HG03097 (cell line): Measurements from ENCODE around the gene YEATS4.

Experiments
- ATAC-seq: cut with Tn5 transposase; IDR thresholded peaks from one replicate; pipeline ENCODE4 v1.9.1; 2021; ENCODE audit not compliant: unreplicated experiment, low FRiP score

The YEATS4 gene

DNA sequence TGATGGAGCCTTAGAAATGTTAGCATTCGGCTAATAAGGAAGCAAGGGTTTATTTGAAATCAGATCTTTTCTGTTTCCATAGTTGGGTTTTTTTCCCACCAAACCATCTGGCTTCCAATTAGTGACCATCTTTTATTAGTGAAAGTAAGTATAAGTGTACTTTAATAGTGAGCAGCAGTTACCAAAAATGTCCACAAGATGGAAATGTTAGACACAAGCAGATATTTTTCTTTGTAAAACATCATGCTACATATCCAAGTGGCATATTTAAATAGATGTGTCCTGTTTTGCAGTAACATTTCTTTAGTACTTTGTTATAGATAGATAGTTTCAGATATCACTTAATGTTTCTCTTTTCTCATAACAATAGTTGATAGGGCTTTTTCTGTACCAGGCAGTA is 28.8 kb downstream of the YEATS4 start:
- ATAC-seq = no peak

GRCh38 chr12:69389831-69390230 is 30.3 kb downstream of the YEATS4 start:
- ATAC-seq = no peak

- ATAC-seq = no peak
These were observed 32.8 kb downstream of the YEATS4 start for GRCh38 chr12:69392179-69392928.

DNA sequence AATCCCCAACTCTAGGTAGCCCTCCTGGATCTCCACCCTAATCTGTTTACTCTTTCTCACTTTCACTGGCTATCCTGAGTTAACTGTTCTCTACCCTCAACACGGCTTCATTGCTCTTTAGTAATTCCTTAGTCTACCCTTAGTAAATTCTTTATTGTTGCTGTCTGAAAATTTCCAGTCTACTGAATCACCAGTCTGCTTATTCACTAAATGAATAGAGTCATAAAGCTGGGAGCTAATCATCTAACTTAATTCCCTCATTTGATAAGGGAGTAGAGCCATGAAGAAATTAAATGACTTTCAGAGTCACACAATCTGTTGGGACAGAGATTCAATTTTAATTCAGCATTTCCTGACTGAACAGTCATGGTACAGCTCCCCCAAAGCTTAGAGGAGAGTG is 36.5 kb downstream of the YEATS4 start:
- ATAC-seq = no peak

GRCh38 chr12:69396963-69397362 is 37.4 kb downstream of the YEATS4 start:
- ATAC-seq = no peak

GRCh38 chr12:69397978-69398377 is 38.4 kb downstream of the YEATS4 start:
- no peak for ATAC-seq

DNA sequence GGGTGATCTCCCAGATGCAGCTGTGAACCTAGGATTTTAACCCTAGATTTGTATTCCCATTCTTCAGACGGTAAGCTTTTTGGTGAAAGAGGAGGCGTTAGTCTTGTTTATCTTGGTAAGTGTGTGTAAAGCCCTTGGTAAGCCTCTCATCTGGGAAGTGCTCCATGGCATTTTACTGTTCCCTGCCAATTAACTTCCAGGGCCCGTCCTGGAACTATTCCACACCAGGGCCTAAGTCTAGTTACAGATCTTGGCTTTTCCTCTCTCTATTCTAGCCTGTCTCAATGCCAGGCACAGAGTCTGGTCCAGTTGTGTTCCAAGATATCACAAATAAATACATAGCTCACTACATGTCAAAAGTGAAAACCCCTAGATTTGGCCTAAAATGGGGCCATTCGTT is 42.4 kb downstream of the YEATS4 start:
- ATAC-seq = no peak

DNA sequence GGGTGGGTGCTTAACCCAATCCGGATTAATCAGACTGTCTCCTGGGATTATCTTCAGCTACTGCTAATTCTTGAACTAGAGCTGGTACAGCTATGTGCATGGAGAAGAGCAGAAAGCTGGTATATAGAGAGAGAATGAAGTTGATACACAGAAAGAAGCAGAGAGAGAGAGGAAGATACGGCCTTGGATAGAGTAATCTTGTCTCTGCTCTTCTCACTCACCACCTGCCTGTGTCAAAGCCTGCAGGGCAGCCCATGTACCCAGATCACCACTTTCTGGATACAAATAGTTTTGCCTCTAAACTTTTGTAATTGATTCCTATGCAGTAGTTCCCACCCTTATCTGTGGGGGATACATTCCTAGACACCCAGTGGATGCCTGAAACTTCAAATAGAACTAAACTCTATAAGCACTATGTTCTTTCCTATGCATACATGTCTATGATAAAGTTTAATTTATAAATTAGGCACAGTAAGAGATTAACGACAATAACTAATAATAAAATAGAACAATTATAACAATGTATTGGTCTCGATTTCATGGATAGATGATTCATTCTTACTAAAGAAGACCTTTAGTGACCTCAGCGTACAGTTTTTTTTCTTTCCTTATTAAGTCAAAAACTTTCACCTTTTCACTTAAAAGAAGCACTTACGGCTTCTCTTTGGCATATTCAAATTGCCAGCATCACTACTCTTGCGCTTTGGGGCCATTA is 45.5 kb downstream of the YEATS4 start:
- ATAC-seq = no peak

DNA sequence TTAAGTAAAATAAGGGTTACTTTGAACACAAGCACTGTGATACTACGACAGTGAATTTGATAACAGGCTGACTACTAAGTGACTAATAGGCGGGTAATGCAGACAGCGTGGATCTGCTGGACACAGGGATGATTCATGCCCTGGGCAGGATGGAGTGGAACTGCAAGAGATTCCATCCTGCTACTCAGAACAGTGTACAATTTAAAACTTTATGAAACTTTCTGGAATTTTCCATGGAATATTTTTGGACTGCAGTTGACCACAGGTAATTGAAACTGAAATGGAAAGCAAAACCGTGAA is 46.0 kb downstream of the YEATS4 start:
- no peak for ATAC-seq

GRCh38 chr12:69406217-69406616 is 46.7 kb downstream of the YEATS4 start:
- no peak for ATAC-seq

DNA sequence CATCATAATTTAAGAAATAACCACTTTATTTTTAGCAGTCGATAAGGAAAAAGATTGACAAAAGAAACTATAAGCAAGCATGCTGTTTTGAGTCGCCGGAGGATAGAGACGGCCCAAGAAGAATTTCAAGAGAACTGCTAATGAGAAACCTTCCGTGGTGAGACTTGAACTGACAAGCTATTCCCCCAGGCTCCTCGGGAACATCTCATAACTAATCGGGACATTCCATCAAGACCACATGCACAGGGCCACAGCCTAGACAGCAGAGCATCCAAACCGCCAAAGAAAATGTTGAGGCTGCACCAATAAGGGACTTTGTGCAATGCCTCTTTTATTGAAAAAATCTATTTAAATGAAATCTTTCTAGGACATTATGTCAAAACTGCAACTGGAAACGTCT is 51.0 kb downstream of the YEATS4 start:
- ATAC-seq = no peak

- ATAC-seq = no peak
These were observed 53.1 kb downstream of the YEATS4 start for GRCh38 chr12:69412655-69413054.

DNA sequence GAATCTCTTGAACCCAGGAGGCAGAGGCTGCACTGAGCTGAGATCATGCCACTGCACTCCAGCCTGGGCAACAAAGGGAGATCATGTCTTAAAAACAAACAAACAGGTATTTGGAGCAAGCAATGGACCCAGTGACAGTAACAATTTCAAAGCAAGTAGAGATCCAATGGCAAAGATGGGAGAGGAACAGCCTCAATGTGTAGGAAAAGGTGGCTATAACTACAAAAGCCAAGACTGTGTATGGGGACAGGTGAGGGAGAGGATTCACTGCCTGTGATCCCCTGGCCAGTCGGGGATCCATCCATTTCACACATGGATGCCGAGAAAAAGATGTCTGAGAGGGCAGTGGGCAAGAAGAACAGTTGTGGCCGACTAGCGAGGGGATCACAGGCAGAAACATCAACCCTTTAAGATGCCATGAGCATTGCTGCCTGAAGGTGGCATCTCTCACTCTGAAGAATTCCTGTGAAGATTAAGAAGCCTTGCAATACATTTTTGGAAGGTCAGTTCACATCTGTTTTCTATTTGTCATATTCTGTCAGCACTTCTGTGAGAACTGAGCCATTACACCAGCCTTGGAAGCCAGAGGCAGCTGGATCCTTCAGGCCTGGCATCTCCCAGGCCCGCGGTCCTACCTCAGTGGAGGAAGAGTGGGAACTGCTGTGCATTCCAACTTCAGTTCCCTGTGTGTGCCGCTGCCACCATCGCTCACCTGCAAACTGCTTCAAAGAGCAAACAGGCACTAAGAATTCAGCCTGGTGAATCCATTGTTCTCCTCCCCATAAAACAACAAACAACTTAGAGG is 56.1 kb downstream of the YEATS4 start:
- no peak for ATAC-seq

GRCh38 chr12:69417231-69417630 is 57.7 kb downstream of the YEATS4 start:
- no peak for ATAC-seq

DNA sequence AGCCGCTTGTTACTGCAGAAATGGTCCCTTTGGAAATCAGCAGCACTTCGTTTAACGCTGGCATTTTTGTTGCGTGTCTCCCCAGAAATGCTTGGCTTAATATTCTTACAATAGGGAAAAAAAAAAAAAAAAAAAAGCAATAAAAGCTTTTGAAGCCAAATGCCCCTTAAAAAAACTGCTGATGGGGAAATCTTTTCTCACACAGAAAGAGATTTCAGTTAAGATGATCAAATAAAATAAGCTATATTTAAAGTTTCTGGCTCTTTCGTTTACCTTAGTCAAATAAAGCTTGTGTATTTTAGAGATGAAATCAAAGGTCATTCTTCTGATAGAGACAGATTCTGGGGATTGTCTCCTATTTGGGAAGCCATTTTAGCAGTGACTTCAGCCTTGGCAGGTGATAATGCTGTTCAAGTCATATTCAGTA is 58.2 kb downstream of the YEATS4 start:
- ATAC-seq = no peak

GRCh38 chr12:69419701-69420100 is 60.2 kb downstream of the YEATS4 start:
- ATAC-seq = no peak

GRCh38 chr12:69421548-69421947 is 62.0 kb downstream of the YEATS4 start:
- ATAC-seq = no peak

DNA sequence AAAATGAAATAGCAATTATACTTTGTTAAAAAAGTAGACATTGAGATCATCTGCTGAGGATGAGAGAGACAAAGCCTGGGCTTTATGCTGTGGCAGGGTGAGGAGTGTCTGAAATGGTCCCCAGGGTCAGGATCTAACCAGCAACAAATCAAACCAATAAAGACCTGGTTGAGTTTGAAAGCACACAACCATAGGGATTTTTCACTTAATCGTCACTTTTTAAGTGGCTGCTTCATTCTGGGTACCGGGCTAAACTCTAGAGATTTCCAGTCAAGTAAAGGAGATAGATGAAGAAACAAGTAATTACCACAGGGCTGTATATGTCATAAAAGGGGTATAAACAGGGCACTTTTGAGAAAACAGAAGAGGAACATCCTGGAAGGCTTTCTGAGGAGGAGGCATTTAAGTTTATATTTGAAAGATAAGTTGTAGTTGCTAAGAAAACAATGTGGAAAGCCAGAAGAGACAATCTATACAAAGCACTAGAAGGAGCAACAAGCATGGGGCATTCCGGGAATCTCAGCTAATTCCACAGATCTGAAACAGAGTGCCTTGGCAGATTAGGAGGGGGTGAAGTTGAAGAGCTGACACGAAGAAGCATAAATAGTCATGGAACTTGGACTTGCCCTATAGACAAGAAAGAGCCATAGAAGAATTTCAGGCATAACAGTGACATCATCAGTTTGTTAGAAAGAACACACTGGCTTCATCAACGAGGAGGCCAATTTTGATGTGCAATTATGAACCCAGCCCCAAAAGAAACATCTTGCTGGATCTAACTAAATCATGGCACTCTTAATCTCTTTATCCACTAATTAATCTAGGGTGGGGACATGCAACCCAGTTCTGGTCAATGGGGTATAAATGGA is 63.7 kb downstream of the YEATS4 start:
- ATAC-seq = no peak

DNA sequence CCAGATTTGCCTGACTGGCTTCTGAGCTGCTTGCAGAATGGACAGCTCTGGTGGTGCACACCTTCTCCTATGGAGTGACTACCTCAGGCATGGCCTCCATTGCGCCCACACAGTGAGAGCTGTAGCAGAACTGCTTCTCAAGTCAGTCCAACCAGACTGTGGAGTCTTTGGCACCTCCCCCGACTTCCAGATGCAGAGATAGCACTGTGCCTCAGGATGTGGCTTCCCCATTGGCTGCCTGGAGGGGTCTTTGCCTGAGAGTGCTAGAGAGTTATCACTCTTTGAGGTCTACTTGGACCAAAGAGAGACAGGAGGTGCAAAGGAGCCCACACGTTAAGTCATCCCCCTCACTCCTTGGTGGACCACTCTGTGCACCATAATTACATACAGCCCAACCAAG is 65.9 kb downstream of the YEATS4 start:
- ATAC-seq = no peak

DNA sequence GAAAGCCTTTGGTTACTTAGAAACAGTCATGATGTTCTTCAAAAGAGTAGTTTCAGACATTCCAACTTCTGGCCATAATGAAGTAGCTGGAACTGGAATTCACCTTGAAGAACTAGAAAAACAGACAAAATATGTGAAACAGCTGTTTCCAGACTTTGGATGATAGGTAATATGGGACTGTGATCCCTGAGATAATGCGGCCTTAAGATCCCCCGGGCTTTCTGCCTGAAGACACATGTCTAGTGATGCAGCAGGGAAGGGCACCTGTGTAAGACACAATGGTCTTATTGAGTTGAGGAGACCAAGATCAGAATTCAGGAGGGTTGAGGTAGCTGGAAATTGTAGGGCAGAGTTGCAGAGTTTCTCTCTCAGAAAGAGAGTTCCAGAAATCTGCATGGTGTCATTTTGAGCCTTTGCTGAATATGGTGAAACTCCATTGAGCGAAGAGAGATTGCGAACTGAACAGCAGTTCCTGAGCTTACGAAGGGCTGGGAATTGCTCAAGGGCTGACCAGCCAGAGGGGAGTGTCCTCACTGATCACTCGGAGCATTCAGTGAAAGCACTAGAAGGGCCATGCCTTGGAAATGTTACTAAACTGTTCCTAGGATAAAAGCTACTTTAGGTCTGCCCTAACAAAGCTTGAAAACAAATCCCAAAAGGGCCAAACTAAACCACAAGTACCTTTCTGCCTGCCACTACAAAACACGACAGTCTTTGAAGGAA is 69.0 kb downstream of the YEATS4 start:
- no peak for ATAC-seq
